GM12874 (cell line): Measurements from ENCODE around the gene MICALL2.

Experiments used
- CTCF ChIP-seq: IDR thresholded peaks from 2 replicates; pipeline ENCODE4 v1.5.1; 2011; ENCODE audit warnings: low read depth, mild to moderate bottlenecking, control low read depth, low read length, moderate library complexity; ENCODE audit not compliant: insufficient read depth

MICALL2 gene

GRCh38 chr7:1450987-1451386, 8.3 kb downstream of the MICALL2 start:
- TF ChIP-seq CTCF: no peak

- TF ChIP-seq CTCF: no peak
Observed at GRCh38 chr7:1450431-1450830, 8.8 kb downstream of the MICALL2 start.

GRCh38 chr7:1449951-1450350, 9.3 kb downstream of the MICALL2 start:
- TF ChIP-seq CTCF: no peak

- no peak for TF ChIP-seq CTCF
Observed at GRCh38 chr7:1449501-1449900, 9.8 kb downstream of the MICALL2 start.

GRCh38 chr7:1448958-1449357, 10.3 kb downstream of the MICALL2 start:
- 0 out of 2 replicates have a peak, but pooled peaks have one; percentile 6 for TF ChIP-seq CTCF

- no peak for TF ChIP-seq CTCF
Observed at GRCh38 chr7:1447551-1448244, 11.6 kb downstream of the MICALL2 start.

- no peak for TF ChIP-seq CTCF
Observed at GRCh38 chr7:1447112-1447511, 12.2 kb downstream of the MICALL2 start.

- no peak for TF ChIP-seq CTCF
Observed at GRCh38 chr7:1446620-1447032, 12.6 kb downstream of the MICALL2 start.
